Activated CD8-positive, alpha-beta T cell treated with anti-CD3 and anti-CD28 coated beads for 36 hours (primary cell): ENCODE results near the gene FOXN3. TPM values are rescaled to one million over a fixed set of nuclear protein-coding genes. Genes with fewer than 3 reads are reported as not detected.
A peak's percentile ranks its signal among the peaks of the same experiment; 100 is the strongest.

Source experiments
- ATAC-seq: fragments of 200-7000 bp; cut with Tn5 transposase; one replicate; pipeline ENCODE4 v1.10.0; 2021; ENCODE audit warnings: mild to moderate bottlenecking, moderate library complexity
- CTCF ChIA-PET: fragments of 350-600 bp; sonication (Branson Sonifier 250); formaldehyde crosslinking; loops from one replicate; lab custom pipeline; 2021; ENCODE audit warnings: antibody characterized with exemption; lab: Charles Lee
- POLR2A ChIA-PET: fragments of 350-600 bp; sonication (Branson Sonifier 250); formaldehyde crosslinking; loops from one replicate; lab custom pipeline; 2021; ENCODE audit warnings: antibody characterized with exemption; lab: Charles Lee
- DNase-seq: peaks from one replicate; pipeline ENCODE4 v3.0.0-alpha.2; 2020
- H3K27ac Mint-ChIP-seq: one replicate; pipeline ENCODE4 v1.8.0; 2021; ENCODE audit warnings: mild to moderate bottlenecking, mixed read lengths
- H3K27me3 Mint-ChIP-seq: one replicate; pipeline ENCODE4 v1.8.0; 2021; ENCODE audit warnings: mixed read lengths
- H3K36me3 Mint-ChIP-seq: one replicate; pipeline ENCODE4 v1.8.0; 2021; ENCODE audit warnings: low read depth, mixed read lengths
- H3K4me1 Mint-ChIP-seq: one replicate; pipeline ENCODE4 v1.8.0; 2021; ENCODE audit warnings: low read depth, mixed read lengths
- H3K4me3 Mint-ChIP-seq: one replicate; pipeline ENCODE4 v1.8.0; 2021; ENCODE audit warnings: mild to moderate bottlenecking, moderate library complexity, mixed read lengths
- H3K9me3 Mint-ChIP-seq: one replicate; pipeline ENCODE4 v1.8.0; 2021; ENCODE audit warnings: mixed read lengths
- intact Hi-C: fragments of 100-400 bp; cut with micrococcal nuclease; formaldehyde crosslinking; loops from one replicate; pipeline ENCODE4 v1.10.0; 2022
- total RNA-seq, 2 experiments: library from RNA; stranded (reverse); gene quantifications; one replicate each; pipeline ENCODE4 v1.2.3, GENCODE V29; 2021
- TF ChIP-seq, protein P1 (sequence below): fragments of 200-600 bp; IDR thresholded peaks from one replicate; pipeline ENCODE4 v1.8.0; 2022; ENCODE audit warnings: antibody characterized with exemption, mild to moderate bottlenecking

The FOXN3 gene
- total RNA-seq, 2 experiments from 2014 or later = 83.4 to 85.0 TPM

DNA sequence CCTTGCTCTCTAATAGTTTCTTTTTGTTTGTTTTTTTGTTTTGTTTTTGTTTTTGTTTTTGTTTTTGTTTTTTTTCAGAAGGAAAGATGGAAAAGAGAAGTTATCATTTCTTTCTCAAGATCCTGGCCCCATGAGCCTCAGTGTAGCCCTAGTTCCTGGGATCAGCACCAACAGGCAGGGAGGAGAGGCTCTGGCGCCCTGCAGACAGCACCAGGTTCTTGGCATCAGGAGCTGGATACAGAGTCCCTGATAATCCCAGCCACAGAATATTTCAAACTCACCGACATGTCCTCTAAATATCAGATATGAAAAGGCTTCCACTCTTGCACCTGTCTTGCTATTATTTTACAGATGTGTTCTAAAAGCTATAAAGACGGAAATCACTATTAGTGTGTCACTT is 52.7 kb downstream of the FOXN3 start:
- ATAC-seq = no peak
- no peak for DNase-seq
- CTCF ChIA-PET = interaction anchor here (1.0 to 1.3 kb wide), 2 partner anchors 9 to 13 kb away, joined by 3 read pairs; no protein-coding TSS in a partner anchor
- intact Hi-C loops = no loop called here
- Mint-ChIP-seq H3K9me3 (no peaks in the 10 kb centered on the region), H3K4me1 (peaks cover 60% of the 10 kb centered on the region), H3K36me3 (peaks cover 41% of the 10 kb centered on the region), H3K27me3 (no peaks in the 10 kb centered on the region), H3K27ac (peak overlapping the region; percentile 97), H3K4me3 (peak overlapping the region; percentile 77)
- TF ChIP-seq, protein P1, sequence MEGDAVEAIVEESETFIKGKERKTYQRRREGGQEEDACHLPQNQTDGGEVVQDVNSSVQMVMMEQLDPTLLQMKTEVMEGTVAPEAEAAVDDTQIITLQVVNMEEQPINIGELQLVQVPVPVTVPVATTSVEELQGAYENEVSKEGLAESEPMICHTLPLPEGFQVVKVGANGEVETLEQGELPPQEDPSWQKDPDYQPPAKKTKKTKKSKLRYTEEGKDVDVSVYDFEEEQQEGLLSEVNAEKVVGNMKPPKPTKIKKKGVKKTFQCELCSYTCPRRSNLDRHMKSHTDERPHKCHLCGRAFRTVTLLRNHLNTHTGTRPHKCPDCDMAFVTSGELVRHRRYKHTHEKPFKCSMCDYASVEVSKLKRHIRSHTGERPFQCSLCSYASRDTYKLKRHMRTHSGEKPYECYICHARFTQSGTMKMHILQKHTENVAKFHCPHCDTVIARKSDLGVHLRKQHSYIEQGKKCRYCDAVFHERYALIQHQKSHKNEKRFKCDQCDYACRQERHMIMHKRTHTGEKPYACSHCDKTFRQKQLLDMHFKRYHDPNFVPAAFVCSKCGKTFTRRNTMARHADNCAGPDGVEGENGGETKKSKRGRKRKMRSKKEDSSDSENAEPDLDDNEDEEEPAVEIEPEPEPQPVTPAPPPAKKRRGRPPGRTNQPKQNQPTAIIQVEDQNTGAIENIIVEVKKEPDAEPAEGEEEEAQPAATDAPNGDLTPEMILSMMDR = no peak
- POLR2A ChIA-PET = interaction anchor here (1.1 kb wide), 1 partner anchor 200 kb away, joined by 3 read pairs; no protein-coding TSS in a partner anchor

DNA sequence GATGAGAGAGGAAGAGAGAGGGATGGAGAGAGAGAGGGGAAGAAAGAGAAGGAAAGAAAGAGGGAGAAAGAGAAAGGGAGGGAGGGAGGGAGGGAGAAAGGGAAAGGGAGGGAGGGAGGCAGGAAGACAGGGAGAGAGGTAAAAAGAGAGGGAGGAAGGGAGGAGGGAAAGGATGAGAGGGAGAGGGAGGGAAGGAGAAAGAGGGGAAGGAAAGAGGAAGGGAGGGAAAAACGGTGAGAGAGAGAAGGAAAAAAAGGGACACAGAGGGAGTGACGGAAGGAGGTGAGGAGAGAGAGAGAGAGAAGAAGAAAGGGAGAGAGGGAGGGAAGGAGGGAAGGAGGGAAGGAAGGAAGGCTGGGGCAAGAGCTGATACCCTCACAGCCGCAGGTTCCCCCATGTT is 56.8 kb downstream of the FOXN3 start:
- Mint-ChIP-seq H3K27ac (peak overlapping the region; percentile 74), H3K4me1 (peaks cover 50% of the 10 kb centered on the region), H3K4me3 (no peak overlapping the region), H3K27me3 (no peaks in the 10 kb centered on the region), H3K9me3 (no peaks in the 10 kb centered on the region), H3K36me3 (peaks cover 38% of the 10 kb centered on the region)
- POLR2A ChIA-PET = interaction anchor here (1.9 kb wide), 1 partner anchor 14 kb away, joined by 4 read pairs; no protein-coding TSS in a partner anchor
- no peak for DNase-seq
- TF ChIP-seq, protein P1 = no peak
- ATAC-seq = no peak
- CTCF ChIA-PET = no interaction called here
- intact Hi-C loops = no loop called here

DNA sequence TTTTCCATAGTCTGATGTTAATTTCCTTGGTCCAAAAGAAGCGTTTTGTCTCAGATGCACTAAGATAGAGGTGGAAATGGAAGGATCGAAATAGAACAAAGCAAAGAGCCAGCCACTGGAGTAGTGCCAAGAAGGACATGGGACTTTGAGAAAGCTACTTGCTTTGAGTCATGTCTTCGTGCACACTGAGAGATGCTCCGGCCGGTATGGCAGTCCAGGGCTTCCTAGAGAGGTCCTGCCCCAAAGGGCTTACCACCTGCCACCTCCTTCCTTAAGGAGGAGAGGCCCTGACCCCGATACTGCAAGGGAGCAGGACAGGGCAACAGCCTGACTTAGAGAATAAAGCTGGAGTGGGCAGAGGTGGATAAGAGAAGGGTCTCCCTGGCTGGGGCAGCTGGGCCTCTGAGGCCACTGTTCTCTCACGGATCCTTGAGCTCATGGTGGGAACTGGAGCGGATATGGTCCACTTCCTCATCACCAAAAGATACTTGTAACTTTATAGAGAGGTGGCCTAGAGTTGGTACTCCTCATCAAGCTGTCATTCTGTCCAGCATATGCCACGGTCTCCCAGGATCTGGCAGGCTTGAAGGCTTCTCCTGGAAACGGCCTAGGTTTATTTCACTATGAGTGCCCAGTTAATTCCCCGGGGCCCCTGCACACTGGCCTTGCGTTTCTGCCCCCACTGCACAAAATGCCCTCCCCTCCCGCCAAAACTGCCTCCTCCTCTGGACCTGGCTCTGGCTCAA is 57.4 kb downstream of the FOXN3 start:
- H3K36me3 Mint-ChIP-seq = peaks cover 36% of the 10 kb centered on the region
- ATAC-seq (no peak), DNase-seq (no peak)
- intact Hi-C loops = no loop called here
- ChIA-PET CTCF (interaction anchor here (0.9 to 1.7 kb wide), 2 partner anchors 10 kb away, joined by 3 to 4 read pairs; no protein-coding TSS in a partner anchor), POLR2A (interaction anchor here (0.6 to 1.9 kb wide), 3 partner anchors 11 to 55 kb away, joined by 3 to 4 read pairs (median 3); no protein-coding TSS in a partner anchor)
- H3K4me1 Mint-ChIP-seq = peaks cover 45% of the 10 kb centered on the region
- H3K27me3 Mint-ChIP-seq = no peaks in the 10 kb centered on the region
- H3K4me3 Mint-ChIP-seq = no peak overlapping the region
- no peaks in the 10 kb centered on the region for H3K9me3 Mint-ChIP-seq
- TF ChIP-seq, protein P1 = no peak
- peak overlapping the region; percentile 57 for H3K27ac Mint-ChIP-seq

DNA sequence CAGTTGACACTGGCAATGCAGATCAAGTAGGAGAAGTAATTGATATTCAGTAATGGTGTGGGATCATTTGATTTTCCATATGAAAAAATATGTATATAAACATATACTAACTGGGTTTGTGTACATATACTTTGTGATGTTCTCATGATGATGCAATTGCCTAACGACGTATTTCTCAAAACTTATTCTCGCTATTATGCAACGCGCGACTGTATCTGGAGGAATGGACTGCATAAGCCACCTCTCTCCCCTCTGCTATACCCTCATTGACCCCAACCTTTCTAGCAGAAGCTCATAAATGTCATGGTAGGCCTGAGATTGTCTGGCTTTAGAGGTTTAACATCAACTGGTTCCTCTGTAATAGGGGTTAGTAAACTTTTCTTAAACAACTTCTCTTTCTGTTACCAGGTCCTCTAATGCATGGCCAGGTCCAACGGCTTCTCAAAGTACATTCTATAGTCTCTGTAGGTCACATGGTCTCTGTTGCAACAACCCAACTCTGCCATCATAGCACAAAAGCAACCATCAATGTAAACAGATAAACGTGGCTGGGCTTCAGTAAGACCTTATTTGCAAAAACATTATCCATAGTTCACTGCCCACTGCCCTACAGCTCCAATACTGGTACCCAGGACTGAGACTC is 59.3 kb downstream of the FOXN3 start:
- ChIA-PET POLR2A (interaction anchor here (1.0 to 1.4 kb wide), 2 partner anchors 19 to 80 kb away, joined by 3 to 4 read pairs; no protein-coding TSS in a partner anchor), CTCF (no interaction called here)
- H3K27me3 Mint-ChIP-seq = no peaks in the 10 kb centered on the region
- TF ChIP-seq, protein P1 = no peak
- H3K4me1 Mint-ChIP-seq = peaks cover 39% of the 10 kb centered on the region
- no peaks in the 10 kb centered on the region for H3K9me3 Mint-ChIP-seq
- H3K4me3 Mint-ChIP-seq = no peak overlapping the region
- peaks cover 27% of the 10 kb centered on the region for H3K36me3 Mint-ChIP-seq
- intact Hi-C loops = no loop called here
- peak overlapping the region; percentile 8 for H3K27ac Mint-ChIP-seq
- ATAC-seq (no peak), DNase-seq (no peak)
